ENCODE data around the gene MERTK. TPM values are rescaled to one million over a fixed set of nuclear protein-coding genes. Genes with fewer than 3 reads are reported as not detected.

MERTK gene
- total and polyA plus RNA-seq, 2 of the 13 experiments (the other 11 are each of a cell fraction or from before 2014, with no cell fraction given): 37.3 to 44.7 TPM

DNA sequence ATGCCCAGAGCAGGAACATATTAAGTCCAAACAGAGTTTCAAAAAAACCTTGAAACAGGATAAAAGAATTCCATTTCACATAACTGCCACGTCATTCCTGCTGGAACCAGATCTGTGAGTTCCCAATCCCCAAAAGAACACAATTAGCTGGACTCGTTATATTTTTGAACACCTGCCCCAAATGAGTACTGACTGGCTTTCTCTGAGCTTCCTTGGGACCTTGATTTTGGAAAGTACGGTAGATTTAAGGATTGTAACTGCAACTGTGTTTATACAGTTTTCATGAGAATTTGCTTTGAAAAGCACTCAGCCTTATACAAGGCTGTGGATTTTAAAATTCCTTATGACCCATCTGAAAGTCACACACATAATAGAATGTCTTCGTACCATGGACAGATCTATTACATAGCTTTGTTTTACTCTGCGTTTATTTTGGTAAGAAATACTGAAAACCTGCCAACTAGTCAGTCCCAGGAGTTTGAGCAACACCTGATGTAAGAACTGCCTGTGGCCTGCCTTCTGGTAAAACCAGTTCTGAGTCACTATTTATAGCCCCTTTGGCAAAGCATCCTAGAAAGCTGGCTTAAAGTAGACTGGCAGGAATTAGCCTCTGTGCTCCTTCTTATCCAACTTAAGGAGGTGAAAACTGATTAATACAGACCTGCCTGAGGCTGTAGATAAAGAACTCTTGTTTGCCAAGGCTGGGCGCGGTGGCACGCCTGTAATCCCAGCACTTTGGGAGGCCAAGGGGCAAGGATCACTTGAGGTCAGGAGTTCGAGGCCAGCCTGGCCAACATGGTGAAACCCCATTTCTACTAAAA, 48.1 kb downstream of the MERTK start (continued):
- TF ChIP-seq, protein P1, sequence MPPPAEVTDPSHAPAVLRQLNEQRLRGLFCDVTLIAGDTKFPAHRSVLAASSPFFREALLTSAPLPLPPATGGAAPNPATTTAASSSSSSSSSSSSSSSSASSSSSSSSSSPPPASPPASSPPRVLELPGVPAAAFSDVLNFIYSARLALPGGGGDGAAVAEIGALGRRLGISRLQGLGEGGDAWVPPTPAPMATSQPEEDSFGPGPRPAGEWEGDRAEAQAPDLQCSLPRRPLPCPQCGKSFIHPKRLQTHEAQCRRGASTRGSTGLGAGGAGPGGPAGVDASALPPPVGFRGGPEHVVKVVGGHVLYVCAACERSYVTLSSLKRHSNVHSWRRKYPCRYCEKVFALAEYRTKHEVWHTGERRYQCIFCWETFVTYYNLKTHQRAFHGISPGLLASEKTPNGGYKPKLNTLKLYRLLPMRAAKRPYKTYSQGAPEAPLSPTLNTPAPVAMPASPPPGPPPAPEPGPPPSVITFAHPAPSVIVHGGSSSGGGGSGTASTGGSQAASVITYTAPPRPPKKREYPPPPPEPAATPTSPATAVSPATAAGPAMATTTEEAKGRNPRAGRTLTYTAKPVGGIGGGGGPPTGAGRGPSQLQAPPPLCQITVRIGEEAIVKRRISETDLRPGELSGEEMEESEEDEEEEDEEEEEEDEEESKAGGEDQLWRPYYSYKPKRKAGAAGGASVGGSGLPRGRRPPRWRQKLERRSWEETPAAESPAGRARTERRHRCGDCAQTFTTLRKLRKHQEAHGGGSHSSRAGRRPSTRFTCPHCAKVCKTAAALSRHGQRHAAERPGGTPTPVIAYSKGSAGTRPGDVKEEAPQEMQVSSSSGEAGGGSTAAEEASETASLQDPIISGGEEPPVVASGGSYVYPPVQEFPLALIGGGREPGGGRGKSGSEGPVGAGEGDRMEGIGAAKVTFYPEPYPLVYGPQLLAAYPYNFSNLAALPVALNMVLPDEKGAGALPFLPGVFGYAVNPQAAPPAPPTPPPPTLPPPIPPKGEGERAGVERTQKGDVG (CRISPR knock-in tag; IDR thresholded peaks at IDR 0.05; ENCODE audit: borderline replicate concordance): 0 out of 2 replicates have a peak, but pooled peaks have one; percentile 22
- TF ChIP-seq TBP (CRISPR knock-in tag; IDR thresholded peaks at IDR 0.05) (no peak), ZNF3 (CRISPR knock-in tag; IDR thresholded peaks at IDR 0.05) (peak; percentile 66; the same call in 1 of the 2 replicates), ZNF615 (CRISPR knock-in tag; IDR thresholded peaks at IDR 0.05; ENCODE audit: borderline replicate concordance) (no peak), NFKB2 (CRISPR knock-in tag; IDR thresholded peaks at IDR 0.05; ENCODE audit: borderline replicate concordance) (no peak), HOXA3 (CRISPR knock-in tag; IDR thresholded peaks at IDR 0.05) (peak; percentile 49; the same call in 1 of the 2 replicates), HNF4A (CRISPR knock-in tag; IDR thresholded peaks at IDR 0.05) (peak; percentile 68), ZFY (CRISPR knock-in tag; IDR thresholded peaks at IDR 0.05) (0 out of 2 replicates have a peak, but pooled peaks have one; percentile 14), DNMT1 (CRISPR knock-in tag; IDR thresholded peaks at IDR 0.05) (no peak), ZNF557 (CRISPR knock-in tag; IDR thresholded peaks at IDR 0.05) (no peak), REXO4 (CRISPR knock-in tag; IDR thresholded peaks at IDR 0.05; ENCODE audit: borderline replicate concordance) (no peak), ASH2L (IDR thresholded peaks at IDR 0.05; ENCODE audit: insufficient read length, low read depth, low read length) (no peak), YEATS4 (CRISPR knock-in tag; IDR thresholded peaks at IDR 0.05; ENCODE audit: borderline replicate concordance) (0 out of 2 replicates have a peak, but pooled peaks have one; percentile 10), SRY (CRISPR knock-in tag; IDR thresholded peaks at IDR 0.05) (no peak), TOE1 (CRISPR knock-in tag; IDR thresholded peaks at IDR 0.05) (no peak), BCLAF1 (IDR thresholded peaks at IDR 0.05) (no peak), SAFB2 (CRISPR knock-in tag; IDR thresholded peaks at IDR 0.05; ENCODE audit: borderline replicate concordance, low read depth) (no peak)
- TF ChIP-seq, protein P2, sequence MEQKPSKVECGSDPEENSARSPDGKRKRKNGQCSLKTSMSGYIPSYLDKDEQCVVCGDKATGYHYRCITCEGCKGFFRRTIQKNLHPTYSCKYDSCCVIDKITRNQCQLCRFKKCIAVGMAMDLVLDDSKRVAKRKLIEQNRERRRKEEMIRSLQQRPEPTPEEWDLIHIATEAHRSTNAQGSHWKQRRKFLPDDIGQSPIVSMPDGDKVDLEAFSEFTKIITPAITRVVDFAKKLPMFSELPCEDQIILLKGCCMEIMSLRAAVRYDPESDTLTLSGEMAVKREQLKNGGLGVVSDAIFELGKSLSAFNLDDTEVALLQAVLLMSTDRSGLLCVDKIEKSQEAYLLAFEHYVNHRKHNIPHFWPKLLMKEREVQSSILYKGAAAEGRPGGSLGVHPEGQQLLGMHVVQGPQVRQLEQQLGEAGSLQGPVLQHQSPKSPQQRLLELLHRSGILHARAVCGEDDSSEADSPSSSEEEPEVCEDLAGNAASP (CRISPR knock-in tag; IDR thresholded peaks at IDR 0.05; ENCODE audit: borderline replicate concordance): no peak
- TF ChIP-seq, protein P3, sequence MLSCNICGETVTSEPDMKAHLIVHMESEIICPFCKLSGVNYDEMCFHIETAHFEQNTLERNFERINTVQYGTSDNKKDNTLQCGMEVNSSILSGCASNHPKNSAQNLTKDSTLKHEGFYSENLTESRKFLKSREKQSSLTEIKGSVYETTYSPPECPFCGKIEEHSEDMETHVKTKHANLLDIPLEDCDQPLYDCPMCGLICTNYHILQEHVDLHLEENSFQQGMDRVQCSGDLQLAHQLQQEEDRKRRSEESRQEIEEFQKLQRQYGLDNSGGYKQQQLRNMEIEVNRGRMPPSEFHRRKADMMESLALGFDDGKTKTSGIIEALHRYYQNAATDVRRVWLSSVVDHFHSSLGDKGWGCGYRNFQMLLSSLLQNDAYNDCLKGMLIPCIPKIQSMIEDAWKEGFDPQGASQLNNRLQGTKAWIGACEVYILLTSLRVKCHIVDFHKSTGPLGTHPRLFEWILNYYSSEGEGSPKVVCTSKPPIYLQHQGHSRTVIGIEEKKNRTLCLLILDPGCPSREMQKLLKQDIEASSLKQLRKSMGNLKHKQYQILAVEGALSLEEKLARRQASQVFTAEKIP (CRISPR knock-in tag; IDR thresholded peaks at IDR 0.05; ENCODE audit: borderline replicate concordance): no peak
